ENCODE results near the gene FNDC3B.

Gene FNDC3B

DNA sequence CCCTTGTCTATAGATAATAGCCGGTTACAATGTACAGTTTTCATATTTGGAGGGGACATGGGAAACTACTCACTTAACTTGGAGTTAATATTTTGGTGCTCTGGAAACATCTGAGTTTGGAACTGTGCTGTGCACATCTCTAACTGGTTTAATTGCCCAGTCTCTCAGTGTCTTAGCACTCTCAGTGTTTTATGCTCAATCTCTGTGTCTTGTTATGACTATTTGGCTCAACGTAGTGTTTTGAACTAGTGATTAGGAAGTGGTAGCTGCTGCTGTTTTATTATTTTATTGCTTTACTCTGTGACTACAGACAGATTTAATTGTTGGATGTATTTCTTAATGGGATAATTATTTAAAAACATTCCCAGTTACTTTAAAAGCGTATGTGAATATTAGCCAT, 17.0 kb downstream of the FNDC3B start:
- no peak for DNase-seq

DNA sequence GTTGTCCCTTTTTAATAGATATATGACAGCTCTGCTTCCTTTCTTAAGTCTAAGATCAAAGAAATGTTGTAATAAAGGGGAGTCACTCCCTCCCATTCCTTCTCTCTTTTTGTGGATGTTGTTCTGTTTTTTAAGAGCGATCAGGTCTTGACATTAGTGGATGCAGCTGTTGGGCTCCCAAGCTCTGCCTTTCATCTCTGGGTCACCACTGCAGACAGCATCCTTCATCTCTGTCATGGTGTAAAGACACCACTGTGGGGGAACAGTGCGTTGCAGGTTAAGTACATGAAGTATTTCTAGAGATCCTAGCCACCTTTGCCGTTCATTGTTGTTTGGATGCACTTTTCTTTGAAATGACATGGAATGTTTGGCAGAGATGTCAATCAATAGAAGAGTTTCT, 17.7 kb downstream of the FNDC3B start:
- DNase-seq: no peak

DNA sequence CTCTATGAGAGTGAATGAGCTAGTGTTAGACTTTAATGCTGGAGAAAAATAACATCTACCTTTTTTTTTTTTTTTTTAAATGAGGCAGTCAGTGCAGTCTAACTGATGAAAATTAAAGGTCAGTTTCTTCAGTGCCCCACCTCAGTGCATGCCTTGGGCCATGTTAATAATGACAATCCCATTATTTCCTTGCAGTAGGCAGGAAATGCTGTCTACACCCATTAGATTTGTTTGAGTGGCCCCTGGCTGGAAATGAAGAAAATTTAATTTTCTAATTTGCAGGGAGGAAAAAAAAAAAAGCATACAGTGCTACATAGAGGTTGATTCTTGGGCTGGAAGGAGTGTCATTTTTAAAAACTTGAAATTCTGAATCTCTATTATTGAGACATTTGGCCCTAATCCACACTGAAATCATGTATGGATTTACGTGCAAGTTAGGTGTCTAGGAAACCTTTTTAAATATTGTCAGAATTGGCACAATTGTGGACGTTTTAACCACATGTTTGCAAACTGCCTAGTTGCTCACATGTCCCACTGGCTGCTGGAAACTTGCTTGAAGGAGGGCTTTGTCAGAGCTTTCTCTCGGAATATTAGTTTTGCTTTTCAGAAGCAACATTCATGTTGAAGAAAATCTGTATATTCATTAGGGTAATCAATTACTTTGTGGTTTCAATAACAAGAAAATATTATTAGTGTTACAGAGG, 18.4 kb downstream of the FNDC3B start:
- DNase-seq: no peak

DNA sequence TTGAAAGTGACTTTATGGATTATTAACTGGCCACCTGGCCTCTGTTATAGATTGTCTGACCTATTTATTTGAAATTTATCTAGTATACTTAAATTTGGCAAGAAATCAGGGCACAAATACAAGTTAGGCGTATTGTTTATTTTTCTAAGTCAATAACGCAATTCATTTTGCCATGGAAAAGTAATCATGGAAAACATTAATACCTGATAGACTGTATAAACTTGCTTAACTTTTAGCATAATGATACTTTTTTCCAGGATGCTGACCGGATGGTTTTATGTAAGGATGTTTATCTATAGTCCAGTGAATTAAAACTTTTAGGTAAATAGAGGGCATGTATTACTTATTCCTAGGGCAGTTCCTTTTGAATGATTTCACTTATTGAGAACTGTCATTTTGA, 20.2 kb downstream of the FNDC3B start:
- no peak for DNase-seq

DNA sequence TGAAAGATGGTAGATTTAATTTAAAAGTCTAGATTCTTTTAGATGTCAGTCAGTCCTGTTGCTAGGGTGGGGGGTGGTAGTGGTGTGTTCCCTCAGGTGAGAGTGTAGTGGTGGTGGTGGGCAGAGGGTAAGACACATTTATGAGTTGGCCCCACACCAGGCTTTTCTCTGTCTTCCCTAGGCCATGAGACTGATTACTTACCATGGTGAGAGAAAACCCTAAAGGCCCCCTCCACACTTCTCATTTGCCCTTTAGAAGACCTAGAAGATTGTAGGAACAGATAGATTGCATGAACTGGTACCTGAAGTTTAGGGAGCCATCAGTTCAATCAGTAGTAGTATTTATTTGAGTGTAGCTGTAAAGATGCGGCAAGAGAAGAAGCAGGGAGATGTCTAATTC, 20.9 kb downstream of the FNDC3B start:
- DNase-seq: no peak

DNA sequence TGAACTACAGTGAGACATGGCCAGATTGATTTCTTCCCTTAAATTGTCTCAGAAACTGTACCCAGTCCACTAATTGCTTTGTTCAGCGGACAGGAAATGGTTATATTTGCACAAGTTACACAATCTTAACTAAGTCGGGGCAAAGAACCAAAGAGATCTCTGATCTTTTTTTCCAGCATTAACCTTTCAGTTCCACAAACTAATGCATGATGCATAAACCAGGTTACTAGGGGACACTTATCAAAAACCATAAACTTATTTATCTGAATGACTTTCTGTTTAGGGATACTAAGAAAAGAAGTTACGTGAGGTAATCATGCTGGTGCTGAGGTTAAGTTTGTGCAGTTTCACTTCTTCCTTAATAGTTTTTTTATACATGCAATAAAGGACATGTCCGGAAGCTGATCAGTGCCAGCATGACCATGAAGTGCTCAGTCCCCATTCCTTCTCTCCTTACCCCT, 22.4 kb downstream of the FNDC3B start:
- no peak for DNase-seq

DNA sequence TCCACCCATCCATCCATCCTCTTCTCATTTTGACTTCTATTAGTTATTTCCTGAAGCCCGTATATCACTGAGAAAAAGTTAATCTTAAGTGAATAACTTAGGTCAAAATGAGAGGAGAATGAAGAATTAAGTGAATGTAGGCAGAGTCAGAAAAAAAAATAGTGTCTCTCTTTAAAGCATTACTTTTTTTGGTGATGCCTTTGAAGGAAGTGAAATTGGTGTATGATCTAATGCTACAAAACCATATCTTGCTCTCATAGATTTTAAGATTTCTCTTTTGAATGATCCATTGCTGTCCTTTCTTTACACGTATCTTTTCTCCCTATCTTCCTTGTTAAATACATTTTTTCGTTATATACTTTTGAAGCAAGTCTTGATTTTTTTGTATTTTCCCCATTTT, 23.4 kb downstream of the FNDC3B start:
- no peak for DNase-seq

DNA sequence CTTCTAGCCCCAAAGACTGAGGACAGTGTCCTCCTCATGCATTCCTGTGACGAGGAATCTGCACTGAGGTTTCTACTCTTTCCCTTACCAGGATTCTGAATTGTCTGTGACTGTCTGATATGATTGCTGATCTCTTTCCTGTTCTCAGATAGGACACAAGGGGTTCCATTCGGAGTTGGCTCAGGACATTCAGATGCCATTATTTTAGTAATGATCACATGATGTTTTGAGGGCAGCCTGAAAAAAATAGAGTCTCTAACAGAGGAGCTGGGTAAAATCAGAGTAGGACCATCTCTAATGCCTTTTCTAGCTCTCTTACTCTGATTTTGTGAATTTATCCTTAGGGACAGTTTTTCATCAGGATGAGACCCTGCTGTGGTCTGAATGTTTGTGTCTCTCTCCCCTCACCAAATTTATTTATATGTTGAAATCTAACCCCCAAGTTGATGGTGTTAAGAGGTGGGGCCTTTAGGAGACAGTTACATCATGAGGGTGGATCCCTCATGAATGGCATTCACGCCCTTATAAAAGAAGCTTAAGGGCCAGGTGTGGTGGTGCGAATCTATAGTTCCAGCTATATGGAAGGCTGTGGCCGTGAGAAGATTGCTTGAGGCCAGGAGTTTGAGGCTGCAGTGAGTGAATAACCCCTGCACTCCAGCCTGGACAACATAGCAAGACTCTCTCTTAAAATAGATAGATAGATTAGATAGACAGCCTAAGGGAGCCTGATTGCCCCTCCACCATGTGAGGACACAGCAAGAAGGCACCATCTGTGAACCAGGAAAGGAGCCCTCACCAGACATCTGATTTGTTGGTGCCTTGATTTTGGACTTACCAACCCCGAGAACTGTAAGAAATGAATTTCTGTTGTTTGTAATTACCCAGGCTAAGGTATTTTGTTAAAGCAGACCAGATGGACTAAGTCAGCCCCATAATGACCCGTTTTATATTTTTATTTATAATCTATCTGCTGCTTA, 24.4 kb downstream of the FNDC3B start:
- no peak for DNase-seq

DNA sequence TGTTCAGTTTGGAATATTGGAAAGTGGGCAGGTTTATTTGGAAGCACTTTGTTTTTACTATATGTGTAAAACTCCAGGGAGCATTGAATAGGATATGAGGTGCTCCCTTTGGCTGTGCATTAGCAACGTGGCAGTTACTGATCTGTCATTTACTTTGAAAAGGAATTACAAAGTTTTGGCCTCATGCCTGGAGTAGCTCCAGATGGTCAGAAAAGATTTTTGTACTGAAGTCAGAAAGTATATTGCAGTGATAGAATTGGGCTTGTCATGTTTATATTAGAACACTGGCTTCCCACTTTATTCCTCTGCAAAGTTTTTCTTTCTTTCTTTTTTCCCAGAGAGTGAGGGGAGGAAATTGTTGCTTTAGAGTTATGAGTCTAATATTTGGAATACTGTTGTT, 26.1 kb downstream of the FNDC3B start:
- DNase-seq: no peak

DNA sequence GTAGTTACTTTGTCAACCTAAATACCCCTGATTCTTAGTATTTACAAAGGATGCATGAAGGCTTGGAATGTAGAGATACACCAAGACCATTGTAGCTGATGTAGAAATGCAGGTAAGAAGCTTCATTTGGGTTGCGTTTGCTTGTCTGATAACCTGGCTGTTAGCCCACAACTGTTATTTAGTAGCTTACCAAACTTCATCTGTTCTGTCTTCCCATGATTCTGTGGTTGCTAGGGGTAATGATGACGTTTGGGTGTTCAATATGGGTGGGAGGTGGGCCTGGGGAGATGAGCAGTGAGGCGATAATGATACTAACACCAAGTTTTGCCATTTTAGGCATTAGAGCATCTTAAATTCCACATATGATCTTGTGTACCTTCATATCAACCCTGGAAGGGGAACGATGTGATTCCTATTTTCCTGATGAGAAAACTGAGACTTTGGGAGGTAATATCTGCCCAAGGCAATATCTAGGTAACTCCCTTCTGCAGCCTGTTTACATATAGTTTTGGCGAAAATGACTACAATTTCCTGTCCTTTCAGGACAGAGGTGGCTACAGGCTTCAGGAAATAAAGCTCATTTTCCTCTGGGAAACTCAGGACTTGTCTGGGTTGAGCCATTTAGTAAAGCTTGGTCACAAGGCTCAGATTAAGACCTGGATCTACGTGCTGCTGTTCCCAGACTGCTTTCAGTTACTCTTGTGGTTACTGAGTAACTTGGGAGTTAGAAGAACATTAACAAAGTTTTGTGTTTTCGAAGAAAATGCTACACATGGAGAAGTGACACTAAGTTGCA, 26.8 kb downstream of the FNDC3B start:
- DNase-seq: no peak

DNA sequence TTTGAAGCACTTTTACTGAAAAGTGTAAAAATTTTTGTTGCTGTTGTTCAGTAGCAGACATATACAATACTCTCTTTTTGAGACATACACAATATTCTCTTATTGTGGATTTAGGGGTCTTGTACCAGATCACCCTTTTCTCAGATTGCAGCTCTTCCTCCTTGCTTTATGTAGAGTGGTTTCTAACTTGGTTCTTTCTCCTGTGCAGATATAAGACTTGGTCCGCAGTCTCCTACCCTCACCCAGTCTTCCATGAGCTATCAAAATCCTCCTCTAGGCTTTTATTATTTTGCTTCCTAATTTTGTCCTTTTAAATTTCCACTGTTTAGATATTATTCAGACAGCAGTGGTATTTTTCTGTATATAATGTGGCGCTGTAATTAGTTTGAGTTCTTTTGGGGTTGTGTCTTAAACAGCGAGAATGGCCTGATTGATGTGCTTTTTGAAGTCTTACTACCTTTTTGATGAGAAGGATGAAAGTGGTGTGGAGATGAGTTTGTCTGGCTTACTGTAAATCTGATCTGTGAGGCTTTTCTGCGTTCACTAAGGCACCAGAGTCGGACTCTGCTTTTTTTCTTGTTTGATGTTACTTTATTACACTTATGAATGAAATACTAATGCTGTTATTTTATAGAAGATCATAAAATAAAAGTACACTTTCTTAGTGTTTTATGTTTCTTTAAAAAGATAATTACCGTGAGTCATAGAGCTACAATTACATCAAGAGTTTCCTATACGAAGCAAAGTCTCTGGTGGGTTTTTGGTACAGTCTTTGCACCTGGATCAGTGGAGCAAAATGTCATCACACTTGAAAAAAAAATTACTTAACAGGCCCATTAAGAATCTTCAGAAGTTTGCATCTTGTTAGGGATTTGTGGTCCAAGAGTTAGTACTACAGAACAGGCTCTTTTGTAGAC, 27.8 kb downstream of the FNDC3B start:
- DNase-seq: no peak

DNA sequence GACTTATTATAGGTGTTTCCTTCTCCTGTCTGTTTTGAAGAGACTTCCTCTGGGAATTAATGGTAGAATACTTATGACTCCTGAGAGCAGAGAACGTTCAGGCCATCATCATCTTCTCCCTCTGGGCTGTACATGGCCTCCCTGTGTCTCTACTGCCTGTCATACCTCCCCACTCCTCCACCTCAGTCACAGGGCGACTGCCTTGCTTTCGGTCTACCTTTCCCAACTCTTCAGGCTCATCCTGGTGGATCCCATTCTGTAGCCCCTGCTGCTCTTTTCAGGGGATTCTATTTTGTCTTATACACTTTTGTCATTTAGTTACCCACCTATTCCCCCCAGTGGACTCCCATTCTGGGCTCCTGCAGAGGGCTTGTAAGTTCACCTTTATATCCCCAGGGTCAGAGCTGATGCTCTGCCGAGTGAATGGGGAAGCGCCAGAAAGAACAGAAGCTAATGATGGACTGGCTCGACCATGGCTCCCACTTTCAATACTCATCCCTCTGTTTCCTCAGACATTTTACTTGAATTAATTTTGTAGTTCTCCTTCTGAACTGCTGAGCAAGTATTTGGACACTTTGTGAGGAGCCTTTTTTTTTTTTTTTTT, 28.6 kb downstream of the FNDC3B start:
- no peak for DNase-seq

DNA sequence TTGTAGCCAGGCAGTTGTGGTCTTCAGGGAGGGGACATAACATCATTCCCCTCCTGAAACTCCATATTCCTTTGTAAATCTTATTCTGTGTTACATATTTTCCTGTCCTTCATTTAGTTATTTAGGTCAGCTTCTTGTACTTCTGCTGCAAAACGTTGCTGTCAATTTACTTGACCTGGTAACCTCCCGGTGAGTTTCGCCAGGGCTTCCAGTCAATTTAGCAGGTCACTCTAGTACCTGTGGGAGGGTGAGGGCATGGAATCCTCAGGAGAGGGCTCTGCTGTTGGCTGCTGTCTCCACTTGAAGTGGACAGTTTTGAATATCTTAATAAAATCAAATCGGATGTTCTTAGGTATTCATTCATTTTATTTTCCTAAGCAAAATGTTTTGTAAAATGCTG, 29.6 kb downstream of the FNDC3B start:
- no peak for DNase-seq

DNA sequence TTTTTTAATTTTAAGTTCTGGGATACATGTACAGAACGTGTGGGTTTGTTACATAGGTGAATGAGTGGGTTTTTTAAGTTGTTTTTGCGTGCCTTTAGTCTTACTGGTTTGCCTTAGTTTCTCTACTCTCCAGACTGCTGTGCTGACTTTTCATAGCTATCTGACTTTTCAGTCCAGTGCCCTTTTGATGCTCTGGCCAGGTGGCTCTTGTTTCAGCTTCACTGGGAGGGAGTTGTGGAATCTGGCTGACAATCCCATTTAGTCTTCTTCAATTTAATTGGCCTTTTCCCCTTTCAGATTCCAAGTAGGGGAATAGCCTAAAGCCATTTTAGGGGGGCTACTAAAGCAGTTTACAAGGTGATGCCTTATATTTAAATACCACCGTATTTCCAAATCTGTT, 30.1 kb downstream of the FNDC3B start:
- DNase-seq: no peak

DNA sequence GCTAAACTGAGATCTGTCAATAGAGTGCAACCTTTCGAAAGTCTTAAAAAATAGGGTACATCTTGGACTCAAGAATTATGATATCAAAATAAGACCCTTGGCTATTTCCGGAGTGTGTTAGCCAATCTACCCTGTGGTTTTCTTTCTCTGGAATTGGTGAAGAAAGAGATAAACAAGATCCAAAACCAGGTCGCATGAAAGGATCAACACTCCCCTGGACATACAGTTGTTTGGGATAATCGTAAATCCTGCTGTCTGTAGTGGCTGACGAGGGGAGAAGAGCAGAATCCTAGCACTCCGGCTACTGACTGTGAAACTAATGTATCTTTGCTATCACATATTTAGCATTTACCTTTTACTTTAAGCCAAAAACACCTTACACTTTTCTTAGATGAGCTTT, 30.9 kb downstream of the FNDC3B start:
- DNase-seq: no peak

DNA sequence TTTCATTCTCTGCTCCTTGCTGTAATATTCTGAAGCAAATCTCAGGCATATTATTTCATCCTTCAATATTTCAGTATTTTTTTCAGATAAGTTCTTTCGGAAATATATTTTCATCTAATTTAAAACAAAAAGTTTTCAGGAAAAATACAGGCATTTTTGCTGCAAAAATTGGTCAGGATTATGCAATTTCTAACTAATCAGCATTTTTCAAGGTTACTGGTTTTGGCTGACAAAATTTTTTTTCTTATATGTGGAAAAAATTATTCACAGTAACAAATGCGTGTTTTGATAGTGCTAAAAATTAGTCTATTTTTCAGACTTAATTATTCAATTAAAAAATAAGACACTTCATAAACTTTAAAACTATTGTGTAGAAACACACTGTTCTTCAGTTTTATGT, 31.4 kb downstream of the FNDC3B start:
- DNase-seq: no peak

DNA sequence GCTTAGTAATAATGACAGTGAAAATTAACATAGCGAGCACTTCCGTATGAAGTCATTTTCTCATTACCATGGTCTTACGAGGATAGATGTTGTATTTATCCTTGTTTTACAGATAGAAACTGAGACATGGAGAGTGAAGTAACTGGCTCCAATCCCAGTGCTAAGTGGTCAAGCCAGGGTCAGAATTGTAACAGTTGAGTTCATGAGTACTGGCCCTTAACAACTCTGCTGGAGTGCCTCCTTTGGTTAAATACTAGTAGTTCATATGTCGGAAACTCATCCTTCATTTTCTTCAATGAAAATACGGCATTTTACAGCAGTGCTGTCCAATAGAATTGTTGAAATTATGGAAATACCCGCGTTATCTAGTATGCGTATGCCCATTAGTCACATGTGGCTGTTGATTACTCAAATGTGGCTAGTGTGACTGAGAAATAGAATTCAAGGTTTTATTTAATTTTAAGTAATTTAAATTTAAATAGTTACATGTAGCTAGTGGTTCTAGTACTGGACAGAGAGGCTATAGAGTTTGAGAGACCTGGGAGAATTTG, 32.5 kb downstream of the FNDC3B start:
- DNase-seq: no peak

DNA sequence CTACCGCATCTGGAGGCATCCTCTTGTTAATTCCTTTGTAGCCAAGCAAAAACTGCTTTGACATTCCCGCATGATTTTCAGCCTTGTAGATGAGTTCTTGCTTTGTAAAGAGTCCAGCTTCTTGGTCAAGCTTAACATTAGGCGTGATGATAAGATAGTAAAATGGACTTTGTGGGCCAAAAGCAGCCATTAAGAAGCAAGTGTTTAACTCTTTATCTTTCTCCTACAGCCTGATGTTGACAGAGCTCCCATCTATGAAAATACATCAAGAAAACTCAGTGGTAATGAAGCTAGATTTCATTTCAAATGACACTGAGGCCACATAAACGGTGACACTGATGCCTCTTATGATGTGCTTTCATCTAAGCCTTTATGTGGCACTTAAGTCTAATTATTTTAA, 33.2 kb downstream of the FNDC3B start:
- no peak for DNase-seq

DNA sequence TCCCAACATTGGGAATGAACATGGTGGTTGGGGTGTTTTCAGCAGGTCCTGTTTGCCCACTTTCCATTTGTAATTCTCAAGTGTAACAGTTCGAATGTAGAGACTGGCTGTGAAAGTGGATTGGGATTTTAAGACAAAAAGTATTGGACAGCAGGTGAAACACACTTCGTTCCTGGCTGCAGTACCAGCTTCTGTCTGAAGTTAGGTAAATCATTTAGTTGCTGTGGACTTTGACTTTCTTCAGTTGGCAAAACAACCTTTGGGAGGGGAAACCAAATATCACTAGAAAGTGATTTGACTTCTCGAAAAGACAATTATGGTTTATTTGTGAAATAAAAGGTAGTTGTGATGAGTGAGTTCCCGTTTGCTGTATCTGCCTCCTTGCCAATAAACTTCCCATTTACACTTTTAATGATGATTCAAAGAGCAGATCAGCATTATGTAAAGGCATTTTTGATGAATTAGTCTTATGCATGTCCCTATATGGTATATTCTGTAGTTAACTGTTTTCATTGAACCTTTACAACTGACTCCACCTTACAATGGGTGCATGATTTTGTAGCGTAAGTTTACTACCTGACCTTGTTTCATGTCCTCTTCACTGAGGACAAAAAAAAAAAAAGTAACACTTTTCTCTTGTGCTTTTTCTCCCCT, 34.0 kb downstream of the FNDC3B start:
- no peak for DNase-seq

DNA sequence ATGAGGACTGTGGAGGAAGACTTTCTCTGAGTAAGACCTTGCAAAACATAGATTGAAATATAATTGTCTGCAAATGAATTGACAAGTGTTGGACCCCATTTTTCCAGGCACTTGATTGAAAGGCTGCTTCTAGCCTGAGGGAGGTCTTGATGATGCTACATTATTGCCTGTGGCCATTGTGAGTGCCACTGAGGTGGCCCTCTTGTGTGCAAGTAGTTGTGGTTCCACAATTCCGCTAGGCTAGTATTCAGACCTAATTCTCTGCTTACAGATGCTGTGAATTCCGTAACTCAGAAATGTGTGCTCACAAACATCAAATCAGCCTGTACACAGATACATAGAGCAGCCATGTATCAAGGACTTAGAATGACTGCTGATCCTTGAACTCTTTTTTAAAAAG, 34.7 kb downstream of the FNDC3B start:
- no peak for DNase-seq

DNA sequence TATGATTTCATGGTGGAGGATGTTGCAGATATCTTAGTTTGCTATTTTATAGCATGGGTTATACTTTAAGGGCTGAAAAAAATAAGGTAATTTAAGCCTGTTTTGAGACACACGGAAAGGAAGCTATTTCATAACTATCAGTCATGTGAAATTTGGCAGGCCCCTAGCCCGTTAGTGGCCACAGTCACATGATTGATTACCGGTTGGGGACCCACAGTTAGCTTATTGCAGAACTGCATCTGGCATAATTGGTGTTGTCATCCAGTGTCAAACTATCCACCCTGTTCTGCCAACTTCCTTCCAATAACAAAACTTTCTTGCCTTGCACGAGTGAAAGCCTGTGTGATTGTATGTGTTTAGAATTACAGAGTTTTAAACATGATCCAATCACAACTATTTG, 35.2 kb downstream of the FNDC3B start:
- DNase-seq: no peak
